Adrenal gland (tissue), 12 donors: Measurements from ENCODE around the gene PWWP2B. TPM values are rescaled to one million over a fixed set of nuclear protein-coding genes. Genes with fewer than 3 reads are reported as not detected.

ENCODE experiments used
- DNase-seq, 7 donors: peaks; one replicate each; pipeline ENCODE4 v3.0.0-alpha.2; 2019 to 2020
- H3K27ac ChIP-seq, 5 donors: fragments of 200-600 bp; sonication (generic) in 4 of 5; 1 replicate in 3 of 5; 2 replicates in 2 of 5; pipeline versions ENCODE4 v1.5.1 to v1.8.0; 2016 to 2020; ENCODE audit warnings: mild to moderate bottlenecking in 1 of 5
- H3K27me3 ChIP-seq: fragments of 200-600 bp; 2 replicates; pipeline ENCODE4 v1.8.0; 2021
- H3K36me3 ChIP-seq, 2 donors: fragments of 200-600 bp; replicated peaks in 1 of 2; 1 replicate in 1 of 2; 2 replicates in 1 of 2; pipeline versions ENCODE4 v1.5.1 to v1.8.0; 2018 to 2022
- H3K4me1 ChIP-seq, 2 donors: fragments of 200-600 bp; replicated peaks in 1 of 2; 1 replicate in 1 of 2; 2 replicates in 1 of 2; pipeline versions ENCODE4 v1.5.1 to v1.8.0; 2018 to 2021
- H3K4me3 ChIP-seq, 4 donors: fragments of 200-600 bp; sonication (generic) in 3 of 4; one replicate each; pipeline ENCODE4 v1.5.1; 2016 to 2018
- H3K9me3 ChIP-seq, 3 donors: fragments of 200-600 bp; sonication (generic) in 1 of 3; replicated peaks in 1 of 3; 1 replicate in 2 of 3; 2 replicates in 1 of 3; pipeline versions ENCODE4 v1.5.1 to v1.8.0; 2016 to 2021
- CTCF ChIP-seq, 6 experiments: fragments of 450-650 bp in 4 of 6; fragments of 200-600 bp in 2 of 6; sonication (generic) in 1 of 6; IDR thresholded peaks; 1 replicate in 5 of 6; 2 replicates in 1 of 6; pipeline versions ENCODE4 v1.5.1 to v1.8.0; 2016 to 2021; ENCODE audit warnings: antibody characterized with exemption in 6 of 6, mild to moderate bottlenecking in 2 of 6, moderate library complexity in 1 of 6
- POLR2A ChIP-seq, 2 donors: fragments of 450-650 bp; IDR thresholded peaks; one replicate each; pipeline ENCODE4 v1.6.1; 2017; ENCODE audit warnings: antibody characterized with exemption in 2 of 2, mild to moderate bottlenecking in 2 of 2, moderate library complexity in 1 of 2
- WGBS, 4 donors: extraction: QIAGEN DNeasy Blood & Tissue Kit in 2 of 4; methylation state at CpG; one replicate each; pipeline versions ENCODE4 v1.1.5 to v1.1.7; 2013 to 2017; 5-methylcytosine and 5-hydroxymethylcytosine counted together
- intact Hi-C, 2 donors: fragments of 100-400 bp; cut with DNase I; formaldehyde crosslinking; loops; one replicate each; pipeline versions ENCODE4 v1.14.1 to v1.15.0; 2022 to 2023
- polyA plus RNA-seq, 3 donors: library from polyadenylated mRNA; stranded (reverse); fragments of 200-250 nt in 2 of 3; fragments of 350-450 nt in 1 of 3; fragmentation: Illumina TruSeq in 1 of 3; extraction: RNeasy Lipid Tissue Mini Kit (QIAGEN cat#74804) in 1 of 3; gene quantifications; one replicate each; pipeline ENCODE4 v1.2.3, GENCODE V29; 2013 to 2014
- total RNA-seq, 9 donors: library from RNA; depleted of rRNA in 4 of 9; stranded (reverse); fragments of >200 nt in 4 of 9; fragments of 120-200 nt in 1 of 9; fragmentation: NEBNext Ultra II Directional in 1 of 9; extraction: Animal tissue kit (Norgen Biotek cat#: 25700) in 1 of 9; gene quantifications; one replicate each; pipeline versions ENCODE4 v1.1.0 to v1.2.4, GENCODE V29; 2013 to 2023
- donor health status: healthy with polysubstance abuse.
- donor health status: Bipolar disorder and iron deficiency.
- donor health status: DM: yes; HTN: yes; CAD: no.
- donor health status: DM: no; HTN: no; CAD: no.
- donor health status: DM: no; HTN: no; CAD: no.
- donor health status: DM: yes; HTN: yes; CAD: no.

PWWP2B gene
- total and polyA plus RNA-seq, 12 donors = 3.4 to 75.3 (median 40.7) TPM

DNA sequence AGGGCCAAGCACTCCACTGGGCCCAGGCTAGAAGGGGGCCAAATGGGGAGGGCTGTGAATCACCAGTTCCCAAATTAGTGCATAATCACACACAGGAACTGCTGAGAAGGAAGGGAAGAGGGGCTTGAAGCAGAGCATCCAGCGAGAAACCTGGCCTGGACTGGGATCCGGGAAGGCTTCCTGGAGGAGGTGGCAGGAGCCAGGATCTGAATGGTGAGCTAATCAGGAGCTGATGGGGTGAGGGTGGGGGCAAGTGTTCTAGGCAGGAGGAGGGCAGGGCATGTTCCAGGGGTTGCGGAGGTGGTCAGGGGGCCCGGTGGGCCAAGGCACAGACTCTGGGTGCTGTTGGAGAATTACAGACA is 12.6 kb downstream of the PWWP2B start:
- no peak for DNase-seq
- TF ChIP-seq CTCF (IDR thresholded peaks at IDR 0.05) (no peak), POLR2A (IDR thresholded peaks at IDR 0.05) (no peak)
- H3K4me1 ChIP-seq = peaks cover 79 to 93% of the 10 kb centered on the region in 2 donors
- peak overlapping the region; percentile 29 to 98 (median 94) for H3K27ac ChIP-seq
- H3K4me3 ChIP-seq = no peak overlapping the region
- H3K27me3 ChIP-seq = no peaks in the 10 kb centered on the region
- H3K9me3 ChIP-seq = no peaks in the 10 kb centered on the region
- intact Hi-C loops = no loop called here
- WGBS, 4 donors = 66 to 75% (median 73%) methylated on average over 4 of the region's 4 CpGs
- peaks cover 0 to 22% of the 10 kb centered on the region in 2 donors for H3K36me3 ChIP-seq

GRCh38 chr10:132410056-132410778 is 13.2 kb downstream of the PWWP2B start:
- peak in 1 of 7 donors; percentile 24 for DNase-seq
- no peaks in the 10 kb centered on the region for H3K9me3 ChIP-seq
- H3K4me1 ChIP-seq = peaks cover 79 to 95% of the 10 kb centered on the region in 2 donors
- H3K36me3 ChIP-seq = peaks cover 0 to 16% of the 10 kb centered on the region in 2 donors
- 72 to 89% (median 76%) methylated on average over 16 to 28 of the region's 28 CpGs for WGBS, 4 donors
- peak overlapping the region; percentile 89 to 98 (median 94) for H3K27ac ChIP-seq
- no peak overlapping the region for H3K4me3 ChIP-seq
- H3K27me3 ChIP-seq = no peaks in the 10 kb centered on the region
- intact Hi-C loops = no loop called here
- TF ChIP-seq POLR2A (IDR thresholded peaks at IDR 0.05) = no peak

DNA sequence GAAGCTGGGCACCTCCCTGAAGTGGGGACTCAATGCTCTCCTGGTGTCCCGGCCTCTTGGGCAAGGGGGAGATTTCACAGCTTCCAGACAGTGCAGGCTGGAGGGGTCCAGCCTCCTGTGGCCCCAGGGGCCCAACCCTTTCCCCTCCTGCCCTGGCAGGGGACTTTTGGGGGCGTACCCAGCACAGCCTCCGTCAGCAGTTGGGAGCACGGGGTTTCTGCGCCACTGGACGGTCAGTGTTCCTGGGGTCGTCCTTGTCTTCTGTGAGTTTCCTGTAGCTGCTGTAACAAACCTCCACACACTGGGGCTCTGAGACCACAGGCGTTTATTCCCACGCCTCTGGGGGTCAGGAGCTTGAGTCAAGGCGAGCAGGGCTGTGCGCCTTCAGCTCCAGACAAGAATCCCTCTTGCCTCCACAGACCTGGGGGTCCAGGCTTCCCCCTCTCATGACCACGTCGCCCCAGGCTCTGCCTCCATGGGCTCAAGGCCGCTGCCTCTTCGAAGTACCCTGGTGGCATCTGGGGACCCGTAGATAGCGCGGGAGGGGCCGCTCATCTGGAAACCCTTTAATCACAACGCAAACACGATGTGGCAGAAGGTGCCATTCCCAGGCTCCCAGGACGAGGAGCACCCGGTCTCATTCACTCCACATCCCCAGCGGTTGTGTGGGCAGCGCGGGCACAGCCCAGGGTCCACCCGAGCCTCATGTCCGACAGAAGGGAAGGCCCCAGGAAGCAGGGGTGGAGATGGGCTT is 14.0 kb downstream of the PWWP2B start:
- DNase-seq = no peak
- 44 to 54% (median 49%) methylated on average over 5 to 28 of the region's 28 CpGs for WGBS, 4 donors
- H3K36me3 ChIP-seq = peaks cover 0 to 9% of the 10 kb centered on the region in 2 donors
- peak overlapping the region in 1 of 4 donors; percentile 0 for H3K4me3 ChIP-seq
- no peaks in the 10 kb centered on the region for H3K27me3 ChIP-seq
- peak overlapping the region; percentile 89 to 98 (median 94) for H3K27ac ChIP-seq
- intact Hi-C loops = no loop called here
- peaks cover 79 to 89% of the 10 kb centered on the region in 2 donors for H3K4me1 ChIP-seq
- no peak for TF ChIP-seq CTCF (IDR thresholded peaks at IDR 0.05)
- no peak for TF ChIP-seq POLR2A (IDR thresholded peaks at IDR 0.05)
- H3K9me3 ChIP-seq = no peaks in the 10 kb centered on the region

GRCh38 chr10:132411561-132412253 is 14.7 kb downstream of the PWWP2B start:
- Histone ChIP-seq H3K9me3 (no peaks in the 10 kb centered on the region), H3K27me3 (no peaks in the 10 kb centered on the region), H3K4me3 (peak overlapping the region in 1 of 4 donors; percentile 0), H3K27ac (peak overlapping the region; percentile 89 to 98 (median 94)), H3K36me3 (peaks cover 0 to 1% of the 10 kb centered on the region in 2 donors), H3K4me1 (peaks cover 74 to 87% of the 10 kb centered on the region in 2 donors)
- intact Hi-C loops = no loop called here
- 4 to 9% (median 6%) methylated on average over 17 to 23 of the region's 23 CpGs for WGBS, 4 donors
- TF ChIP-seq CTCF (IDR thresholded peaks at IDR 0.05) (no peak), POLR2A (IDR thresholded peaks at IDR 0.05) (peak in 1 of 2 donors; percentile 56)
- peak; percentile 60 to 94 (median 86) for DNase-seq
